Mesenchymal stem cell (in vitro differentiated cells and primary cell): Measurements from ENCODE around the gene RILP. TPM values are rescaled to one million over a fixed set of nuclear protein-coding genes. Genes with fewer than 3 reads are reported as not detected.
A peak's percentile ranks its signal among the peaks of the same experiment; 100 is the strongest.

Experiments
- DNase-seq: peaks from one replicate; pipeline ENCODE4 v3.0.0-alpha.2; 2013
- H2AFZ ChIP-seq: one replicate; pipeline ENCODE4 v1.6.1; 2013; ENCODE audit warnings: low read depth, mild to moderate bottlenecking, control low read depth, inconsistent platforms, low read length, moderate library complexity
- H2AK5ac ChIP-seq: 2 replicates; pipeline ENCODE4 v1.6.1; 2013; ENCODE audit warnings: low read length, moderate library complexity, mild to moderate bottlenecking, inconsistent platforms; ENCODE audit not compliant: severe bottlenecking
- H2BK120ac ChIP-seq: one replicate; pipeline ENCODE4 v1.6.1; 2013; ENCODE audit warnings: low read depth, mild to moderate bottlenecking, inconsistent platforms, low read length, moderate library complexity
- H2BK12ac ChIP-seq, 2 experiments: one replicate each; pipeline ENCODE4 v1.6.1; 2013; ENCODE audit warnings: inconsistent platforms in 2 of 2, low read length in 2 of 2, mild to moderate bottlenecking in 2 of 2, moderate library complexity in 2 of 2, control low read depth in 1 of 2
- H2BK15ac ChIP-seq: one replicate; pipeline ENCODE4 v1.6.1; 2013; ENCODE audit warnings: mild to moderate bottlenecking, low read depth, inconsistent platforms; ENCODE audit not compliant: poor library complexity, severe bottlenecking
- H2BK5ac ChIP-seq: 2 replicates; pipeline ENCODE4 v1.6.1; 2013; ENCODE audit warnings: low read depth, mild to moderate bottlenecking, low read length, control low read depth, inconsistent platforms; ENCODE audit not compliant: poor library complexity, severe bottlenecking
- H3K14ac ChIP-seq, 2 experiments: one replicate each; pipeline ENCODE4 v1.6.1; 2013; ENCODE audit warnings: inconsistent platforms in 2 of 2, low read length in 2 of 2, control low read depth in 1 of 2, mild to moderate bottlenecking in 1 of 2, moderate library complexity in 1 of 2
- H3K18ac ChIP-seq, 2 experiments: one replicate each; pipeline ENCODE4 v1.6.1; 2013; ENCODE audit warnings: inconsistent platforms in 2 of 2, low read length in 2 of 2, control low read depth in 1 of 2, low read depth in 1 of 2, mild to moderate bottlenecking in 1 of 2
- H3K23ac ChIP-seq, 2 experiments: one replicate each; pipeline ENCODE4 v1.6.1; 2013; ENCODE audit warnings: inconsistent platforms in 2 of 2, low read length in 2 of 2, mild to moderate bottlenecking in 2 of 2, moderate library complexity in 2 of 2, control low read depth in 1 of 2
- H3K27ac ChIP-seq: 2 replicates; pipeline ENCODE4 v1.5.1; 2013; ENCODE audit warnings: mild to moderate bottlenecking, moderate library complexity, low read length, control low read depth, inconsistent platforms; ENCODE audit not compliant: poor library complexity, severe bottlenecking
- H3K27me3 ChIP-seq, 2 experiments: 2 replicates each; pipeline versions ENCODE4 v1.6.1 to v1.7.0; 2013; ENCODE audit warnings: low read length in 2 of 2, mild to moderate bottlenecking in 2 of 2, moderate library complexity in 2 of 2, control low read depth in 1 of 2, inconsistent platforms in 1 of 2; ENCODE audit not compliant: control insufficient read depth in 1 of 2, insufficient read depth in 1 of 2
- H3K36me3 ChIP-seq, 2 experiments: 2 replicates each; pipeline versions ENCODE4 v1.6.1 to v1.7.0; 2013; ENCODE audit warnings: low read length in 2 of 2, control low read depth in 1 of 2, inconsistent platforms in 1 of 2, low read depth in 1 of 2, mild to moderate bottlenecking in 1 of 2; ENCODE audit not compliant: insufficient read depth in 2 of 2, control insufficient read depth in 1 of 2
- H3K4ac ChIP-seq, 2 experiments: one replicate each; pipeline ENCODE4 v1.6.1; 2013; ENCODE audit warnings: inconsistent platforms in 2 of 2, low read length in 2 of 2, mild to moderate bottlenecking in 2 of 2, moderate library complexity in 2 of 2, control low read depth in 1 of 2, low read depth in 1 of 2
- H3K4me1 ChIP-seq: 2 replicates; pipeline ENCODE4 v1.6.1; 2013; ENCODE audit warnings: low read depth, low read length, control low read depth; ENCODE audit not compliant: control insufficient read depth, insufficient read depth
- H3K4me2 ChIP-seq: 2 replicates; pipeline ENCODE4 v1.6.1; 2013; ENCODE audit warnings: low read length, mild to moderate bottlenecking, inconsistent platforms; ENCODE audit not compliant: poor library complexity, severe bottlenecking
- H3K4me3 ChIP-seq, 2 experiments: 2 replicates each; pipeline versions ENCODE4 v1.5.1 to v1.7.0; 2013; ENCODE audit warnings: low read length in 2 of 2, mild to moderate bottlenecking in 2 of 2, control low read depth in 1 of 2, low read depth in 1 of 2; ENCODE audit not compliant: insufficient read depth in 1 of 2
- H3K79me1 ChIP-seq: replicated peaks from 2 replicates; pipeline ENCODE4 v1.6.1; 2013; ENCODE audit warnings: mild to moderate bottlenecking, control low read depth, low read length, inconsistent platforms; ENCODE audit not compliant: poor library complexity, severe bottlenecking
- H3K9ac ChIP-seq: 2 replicates; pipeline ENCODE4 v1.7.0; 2013; ENCODE audit warnings: mild to moderate bottlenecking, low read length, moderate library complexity
- H3K9me3 ChIP-seq: 2 replicates; pipeline ENCODE4 v1.7.0; 2013; ENCODE audit warnings: mild to moderate bottlenecking, low read length; ENCODE audit not compliant: control insufficient read depth
- H4K8ac ChIP-seq: one replicate; pipeline ENCODE4 v1.6.1; 2013; ENCODE audit warnings: inconsistent platforms, mild to moderate bottlenecking, low read length, moderate library complexity
- H4K91ac ChIP-seq: one replicate; pipeline ENCODE4 v1.6.1; 2013; ENCODE audit warnings: mild to moderate bottlenecking, low read length, inconsistent platforms
- WGBS: methylation state at CpG from one replicate; pipeline ENCODE4 v1.1.7; 2013; ENCODE audit warnings: mixed read lengths; 5-methylcytosine and 5-hydroxymethylcytosine counted together
- polyA plus RNA-seq, 2 experiments: library from polyadenylated mRNA; stranded (reverse); fragments of 200-250 nt; gene quantifications; one replicate each; pipeline ENCODE4 v1.2.3, GENCODE V29; 2013

Gene RILP
- polyA plus RNA-seq (2013, experiment 1 of 2), result 10.4 TPM
- polyA plus RNA-seq (2013, experiment 2 of 2), result 10.6 TPM

- Histone ChIP-seq H3K79me1 (peaks cover 6% of the 10 kb centered on the region), H3K14ac (peak within 1 kb of the TSS in 1 of 2 experiments; percentile 92), H2BK120ac (peak within 1 kb of the TSS; percentile 71), H2BK15ac (peak within 1 kb of the TSS; percentile 6), H3K27me3 (no peaks in the 10 kb centered on the region), H2AK5ac (peak within 1 kb of the TSS; percentile 15), H2BK12ac (peak within 1 kb of the TSS; percentile 6 to 95), H3K9me3 (no peaks in the 10 kb centered on the region), H3K23ac (peak within 1 kb of the TSS in 1 of 2 experiments; percentile 78), H3K18ac (peak within 1 kb of the TSS; percentile 43 to 87), H4K91ac (peak within 1 kb of the TSS; percentile 45), H3K27ac (peak within 1 kb of the TSS; percentile 71), H2AFZ (peak within 1 kb of the TSS; percentile 11), H3K4ac (peak within 1 kb of the TSS in 1 of 2 experiments; percentile 93), H3K4me1 (peaks cover 37% of the 10 kb centered on the region), H2BK5ac (no peak within 1 kb of the TSS), H3K4me3 (peak within 1 kb of the TSS; percentile 71 to 80), H3K36me3 (peaks cover 56 to 58% of the 10 kb centered on the region in 2 experiments), H4K8ac (peak within 1 kb of the TSS; percentile 46), H3K9ac (peak within 1 kb of the TSS; percentile 86), H3K4me2 (peak within 1 kb of the TSS; percentile 89)
- 38% methylated on average over 18 of the region's 23 CpGs for WGBS
- DNase-seq, result no peak
Measured at GRCh38 chr17:1649844-1650501, at the start of gene RILP. TSS of gene RILP (minus strand) at chr17:1649866. CDS start at chr17:1649804, 62 bp downstream.

GRCh38 chr17:1697681-1698080, 48.0 kb upstream of the RILP start:
- no peak overlapping the region for H3K9ac ChIP-seq
- no peaks in the 10 kb centered on the region for H3K9me3 ChIP-seq
- no peak overlapping the region for H3K23ac ChIP-seq
- H3K36me3 ChIP-seq, result no peaks in the 10 kb centered on the region
- no peak overlapping the region for H3K4me2 ChIP-seq
- no peak overlapping the region for H3K14ac ChIP-seq
- H2AFZ ChIP-seq, result peak overlapping the region; percentile 51
- no peak overlapping the region for H2BK5ac ChIP-seq
- no peaks in the 10 kb centered on the region for H3K27me3 ChIP-seq
- no peak overlapping the region for H4K8ac ChIP-seq
- WGBS, result 55% methylated on average over 5 of the region's 5 CpGs
- H3K4me3 ChIP-seq, result no peak overlapping the region
- no peak overlapping the region for H3K27ac ChIP-seq
- H2BK15ac ChIP-seq, result no peak overlapping the region
- no peak overlapping the region for H3K18ac ChIP-seq
- H2BK12ac ChIP-seq, result no peak overlapping the region
- no peak overlapping the region for H2BK120ac ChIP-seq
- no peaks in the 10 kb centered on the region for H3K79me1 ChIP-seq
- no peak for DNase-seq
- H2AK5ac ChIP-seq, result no peak overlapping the region
- no peak overlapping the region for H3K4ac ChIP-seq
- no peak overlapping the region for H4K91ac ChIP-seq
- no peaks in the 10 kb centered on the region for H3K4me1 ChIP-seq

GRCh38 chr17:1695365-1695764, 45.7 kb upstream of the RILP start:
- Histone ChIP-seq H4K91ac (no peak overlapping the region), H2AFZ (no peak overlapping the region), H3K4me2 (no peak overlapping the region), H3K23ac (no peak overlapping the region), H3K27me3 (no peaks in the 10 kb centered on the region), H4K8ac (no peak overlapping the region), H2BK120ac (no peak overlapping the region), H3K14ac (no peak overlapping the region), H3K9ac (no peak overlapping the region), H3K18ac (no peak overlapping the region), H2AK5ac (no peak overlapping the region), H3K4ac (no peak overlapping the region), H3K4me1 (no peaks in the 10 kb centered on the region), H2BK15ac (no peak overlapping the region), H2BK12ac (no peak overlapping the region), H3K36me3 (no peaks in the 10 kb centered on the region), H2BK5ac (no peak overlapping the region), H3K27ac (no peak overlapping the region), H3K4me3 (no peak overlapping the region), H3K79me1 (no peaks in the 10 kb centered on the region), H3K9me3 (peaks cover 4% of the 10 kb centered on the region)
- 89% methylated on average over 8 of the region's 8 CpGs for WGBS
- no peak for DNase-seq

GRCh38 chr17:1693339-1693738, 43.7 kb upstream of the RILP start:
- H4K91ac ChIP-seq, result no peak overlapping the region
- no peaks in the 10 kb centered on the region for H3K27me3 ChIP-seq
- no peak overlapping the region for H2BK5ac ChIP-seq
- no peaks in the 10 kb centered on the region for H3K79me1 ChIP-seq
- no peak overlapping the region for H3K4me3 ChIP-seq
- H4K8ac ChIP-seq, result no peak overlapping the region
- H3K36me3 ChIP-seq, result no peaks in the 10 kb centered on the region
- H2AFZ ChIP-seq, result no peak overlapping the region
- no peak overlapping the region for H2BK120ac ChIP-seq
- H2AK5ac ChIP-seq, result no peak overlapping the region
- H3K4ac ChIP-seq, result no peak overlapping the region
- no peak overlapping the region for H3K27ac ChIP-seq
- H3K9me3 ChIP-seq, result peaks cover 4% of the 10 kb centered on the region
- DNase-seq, result peak; percentile 71
- H3K14ac ChIP-seq, result no peak overlapping the region
- H3K9ac ChIP-seq, result no peak overlapping the region
- H3K4me2 ChIP-seq, result no peak overlapping the region
- no peak overlapping the region for H2BK12ac ChIP-seq
- no peak overlapping the region for H3K18ac ChIP-seq
- WGBS, result 69% methylated on average over 7 of the region's 7 CpGs
- no peaks in the 10 kb centered on the region for H3K4me1 ChIP-seq
- H3K23ac ChIP-seq, result no peak overlapping the region
- no peak overlapping the region for H2BK15ac ChIP-seq
